Measurements from ENCODE around the gene RAMP2.
A peak's percentile ranks its signal among the peaks of the same experiment; 100 is the strongest.

RAMP2 gene

GRCh38 chr17:42754782-42755181, 6.2 kb upstream of the RAMP2 start:
- no peak for DNase-seq
- H3F3A ChIP-seq (ENCODE audit: insufficient read depth, low read length) = no peaks in the 10 kb centered on the region
- H2AFZ ChIP-seq (ENCODE audit: low read length) = no peak overlapping the region
- TF ChIP-seq EZH2phosphoT487 (IDR thresholded peaks at IDR 0.05; ENCODE audit: low read length) (no peak), EZH2 (optimal IDR thresholded peaks at IDR 0.05; ENCODE audit: low read depth, low read length) (no peak), CTCF (IDR thresholded peaks at IDR 0.05; ENCODE audit: low read length) (no peak)
- no peaks in the 10 kb centered on the region for H3K9me3 ChIP-seq (replicated peaks; ENCODE audit: insufficient read depth, low read length)
- peaks cover 2% of the 10 kb centered on the region; the same call in 1 of the 2 replicates for H3K4me1 ChIP-seq (ENCODE audit: low read length)
- H3K27ac ChIP-seq (ENCODE audit: low read length) = no peak overlapping the region
- no peaks in the 10 kb centered on the region for H3K36me3 ChIP-seq (replicated peaks; ENCODE audit: insufficient read depth, low read length)
- no peaks in the 10 kb centered on the region for H4K20me1 ChIP-seq (ENCODE audit: insufficient read depth, low read length)
- no peak overlapping the region for H3K9ac ChIP-seq (ENCODE audit: low read length)
- H3K4me2 ChIP-seq (ENCODE audit: low read depth, low read length) = no peak overlapping the region
- no peaks in the 10 kb centered on the region for H3K9me2 ChIP-seq (replicated peaks; ENCODE audit: insufficient read depth, low read length)
- H3K79me2 ChIP-seq (ENCODE audit: low read length) = no peaks in the 10 kb centered on the region
- H3K4me3 ChIP-seq (ENCODE audit: low read length) = no peak overlapping the region
- no peaks in the 10 kb centered on the region for H3K27me3 ChIP-seq (replicated peaks; ENCODE audit: insufficient read depth, low read length)

GRCh38 chr17:42759982-42760651, 910 bp upstream of the RAMP2 start:
- Histone ChIP-seq H3F3A (ENCODE audit: insufficient read depth, low read length) (no peaks in the 10 kb centered on the region; the same call in 1 of the 2 replicates), H3K27ac (ENCODE audit: low read length) (no peak overlapping the region), H3K36me3 (replicated peaks; ENCODE audit: insufficient read depth, low read length) (no peaks in the 10 kb centered on the region), H3K27me3 (replicated peaks; ENCODE audit: insufficient read depth, low read length) (0 out of 2 replicates have a peak, but pooled peaks cover 4% of the 10 kb centered on the region), H3K4me3 (ENCODE audit: low read length) (no peak overlapping the region), H3K9ac (ENCODE audit: low read length) (no peak overlapping the region), H3K4me1 (ENCODE audit: low read length) (peaks cover 18% of the 10 kb centered on the region), H4K20me1 (ENCODE audit: insufficient read depth, low read length) (no peaks in the 10 kb centered on the region), H3K79me2 (ENCODE audit: low read length) (no peaks in the 10 kb centered on the region), H3K9me2 (replicated peaks; ENCODE audit: insufficient read depth, low read length) (no peaks in the 10 kb centered on the region), H3K4me2 (ENCODE audit: low read depth, low read length) (peak overlapping the region; percentile 61), H3K9me3 (replicated peaks; ENCODE audit: insufficient read depth, low read length) (no peaks in the 10 kb centered on the region), H2AFZ (ENCODE audit: low read length) (peak overlapping the region; percentile 16; the same call in 1 of the 2 replicates)
- peak; percentile 40 for DNase-seq
- TF ChIP-seq EZH2phosphoT487 (IDR thresholded peaks at IDR 0.05; ENCODE audit: low read length) (no peak), EZH2 (optimal IDR thresholded peaks at IDR 0.05; ENCODE audit: low read depth, low read length) (no peak), CTCF (IDR thresholded peaks at IDR 0.05; ENCODE audit: low read length) (no peak)

GRCh38 chr17:42761638-42762037, 611 bp downstream of the RAMP2 start:
- DNase-seq = no peak
- no peaks in the 10 kb centered on the region; the same call in 1 of the 2 replicates for H3F3A ChIP-seq (ENCODE audit: insufficient read depth, low read length)
- no peak overlapping the region for H3K27ac ChIP-seq (ENCODE audit: low read length)
- 0 out of 2 replicates have a peak overlapping the region, but pooled peaks have one; percentile 31 for H2AFZ ChIP-seq (ENCODE audit: low read length)
- H4K20me1 ChIP-seq (ENCODE audit: insufficient read depth, low read length) = no peaks in the 10 kb centered on the region
- 0 out of 2 replicates have a peak, but pooled peaks cover 4% of the 10 kb centered on the region for H3K27me3 ChIP-seq (replicated peaks; ENCODE audit: insufficient read depth, low read length)
- H3K4me3 ChIP-seq (ENCODE audit: low read length) = 0 out of 2 replicates have a peak overlapping the region, but pooled peaks have one; percentile 36
- no peak for TF ChIP-seq CTCF (IDR thresholded peaks at IDR 0.05; ENCODE audit: low read length)
- TF ChIP-seq EZH2 (optimal IDR thresholded peaks at IDR 0.05; ENCODE audit: low read depth, low read length) = no peak
- TF ChIP-seq EZH2phosphoT487 (IDR thresholded peaks at IDR 0.05; ENCODE audit: low read length) = no peak
- no peaks in the 10 kb centered on the region for H3K79me2 ChIP-seq (ENCODE audit: low read length)
- H3K4me2 ChIP-seq (ENCODE audit: low read depth, low read length) = peak overlapping the region; percentile 61; the same call in 1 of the 2 replicates
- peaks cover 18% of the 10 kb centered on the region for H3K4me1 ChIP-seq (ENCODE audit: low read length)
- H3K9me3 ChIP-seq (replicated peaks; ENCODE audit: insufficient read depth, low read length) = no peaks in the 10 kb centered on the region
- H3K36me3 ChIP-seq (replicated peaks; ENCODE audit: insufficient read depth, low read length) = no peaks in the 10 kb centered on the region
- no peak overlapping the region for H3K9ac ChIP-seq (ENCODE audit: low read length)
- H3K9me2 ChIP-seq (replicated peaks; ENCODE audit: insufficient read depth, low read length) = no peaks in the 10 kb centered on the region
